SU-DHL-6 (cell line): ENCODE data around the gene SLC6A2.

ENCODE experiments used
- H2AFZ ChIP-seq: fragments of 200-600 bp; sonication (generic); 2 replicates; pipeline ENCODE4 v1.6.1; 2014; ENCODE audit warnings: low read depth, mild to moderate bottlenecking, moderate library complexity, mixed read lengths, antibody characterized with exemption, low read length; ENCODE audit not compliant: severe bottlenecking
- H3F3A ChIP-seq: fragments of 200-600 bp; shearing (Covaris generic); 2 replicates; pipeline ENCODE4 v1.6.0; 2016; ENCODE audit warnings: antibody characterized with exemption, mild to moderate bottlenecking; ENCODE audit not compliant: insufficient read depth
- H3K27ac ChIP-seq: fragments of 200-600 bp; sonication (generic); 2 replicates; pipeline ENCODE4 v1.5.1; 2016; ENCODE audit warnings: low read depth, mild to moderate bottlenecking, low read length, moderate library complexity, mixed read lengths
- H3K27me3 ChIP-seq: fragments of 200-600 bp; sonication (generic), shearing (Covaris generic); 2 replicates; pipeline ENCODE4 v1.6.0; 2014; ENCODE audit warnings: mild to moderate bottlenecking, low read length
- H3K36me3 ChIP-seq: fragments of 200-600 bp; sonication (generic); 2 replicates; pipeline ENCODE4 v1.6.1; 2014; ENCODE audit warnings: mild to moderate bottlenecking, low read length, mixed read lengths
- H3K4me2 ChIP-seq: fragments of 300-600, 200-600 bp; shearing (Covaris generic), sonication (generic); 2 replicates; pipeline ENCODE4 v1.6.0; 2014; ENCODE audit warnings: low read length, low read depth, mild to moderate bottlenecking; ENCODE audit not compliant: poor library complexity, severe bottlenecking
- H3K4me3 ChIP-seq: fragments of 200-600 bp; sonication (generic); 2 replicates; pipeline ENCODE4 v1.5.1; 2014; ENCODE audit warnings: antibody characterized with exemption, low read length, mild to moderate bottlenecking, mixed read lengths; ENCODE audit not compliant: insufficient read depth, poor library complexity, severe bottlenecking
- H3K79me2 ChIP-seq: fragments of 200-600 bp; sonication (generic); 2 replicates; pipeline ENCODE4 v1.6.1; 2014; ENCODE audit warnings: mild to moderate bottlenecking, low read length, moderate library complexity; ENCODE audit not compliant: insufficient read depth
- H3K9ac ChIP-seq: fragments of 200-600 bp; sonication (generic); 2 replicates; pipeline ENCODE4 v1.7.0; 2014; ENCODE audit warnings: mild to moderate bottlenecking, low read length
- H3K9me2 ChIP-seq: fragments of 200-600 bp; sonication (generic); replicated peaks from 2 replicates; pipeline ENCODE4 v1.6.1; 2014; ENCODE audit warnings: low read length; ENCODE audit not compliant: insufficient read depth
- H3K9me3 ChIP-seq: fragments of 200-600 bp; sonication (generic); 2 replicates; pipeline ENCODE4 v1.6.1; 2014; ENCODE audit warnings: low read length, mixed read lengths; ENCODE audit not compliant: insufficient read depth
- H4K20me1 ChIP-seq: fragments of 200-600 bp; sonication (generic); 2 replicates; pipeline ENCODE4 v1.6.1; 2014; ENCODE audit warnings: low read depth, mild to moderate bottlenecking, antibody characterized with exemption, low read length, moderate library complexity, mixed read lengths
- CTCF ChIP-seq: fragments of 200-600 bp; sonication (generic); IDR thresholded peaks from one replicate; pipeline ENCODE4 v1.5.1; 2017; ENCODE audit warnings: antibody characterized with exemption, mild to moderate bottlenecking, low read length, moderate library complexity; ENCODE audit not compliant: insufficient read depth, poor library complexity, severe bottlenecking
- EZH2phosphoT487 ChIP-seq: fragments of 200-600 bp; sonication (generic), shearing (Covaris generic); conservative IDR thresholded peaks from 2 replicates; pipeline ENCODE4 v1.6.1; 2018; ENCODE audit warnings: mild to moderate bottlenecking, antibody characterized with exemption, low read length, moderate library complexity, mixed read lengths

Gene SLC6A2

GRCh38 chr16:55700067-55700466 lies 44.3 kb downstream of the SLC6A2 start:
- Histone ChIP-seq H3K4me3 (no peak overlapping the region), H3K36me3 (no peaks in the 10 kb centered on the region), H3K27ac (no peak overlapping the region), H3F3A (no peaks in the 10 kb centered on the region), H3K9ac (no peak overlapping the region), H3K9me2 (no peaks in the 10 kb centered on the region), H3K27me3 (no peaks in the 10 kb centered on the region), H4K20me1 (no peaks in the 10 kb centered on the region), H3K4me2 (no peak overlapping the region), H3K9me3 (no peaks in the 10 kb centered on the region), H3K79me2 (no peaks in the 10 kb centered on the region), H2AFZ (no peak overlapping the region)
- TF ChIP-seq EZH2phosphoT487: no peak
- TF ChIP-seq CTCF: no peak

GRCh38 chr16:55700961-55701360 lies 45.2 kb downstream of the SLC6A2 start:
- Histone ChIP-seq H3K27ac (no peak overlapping the region), H3F3A (no peaks in the 10 kb centered on the region), H3K9me3 (no peaks in the 10 kb centered on the region), H3K79me2 (no peaks in the 10 kb centered on the region), H3K9me2 (no peaks in the 10 kb centered on the region), H2AFZ (no peak overlapping the region), H3K4me3 (no peak overlapping the region), H3K4me2 (no peak overlapping the region), H3K27me3 (no peaks in the 10 kb centered on the region), H3K9ac (no peak overlapping the region), H4K20me1 (no peaks in the 10 kb centered on the region), H3K36me3 (no peaks in the 10 kb centered on the region)
- TF ChIP-seq CTCF: no peak

GRCh38 chr16:55701442-55702319 lies 45.9 kb downstream of the SLC6A2 start:
- Histone ChIP-seq H3K27me3 (no peaks in the 10 kb centered on the region), H2AFZ (no peak overlapping the region), H3F3A (no peaks in the 10 kb centered on the region), H3K9me3 (no peaks in the 10 kb centered on the region), H3K36me3 (no peaks in the 10 kb centered on the region), H3K79me2 (no peaks in the 10 kb centered on the region), H4K20me1 (no peaks in the 10 kb centered on the region), H3K4me2 (no peak overlapping the region), H3K9ac (no peak overlapping the region), H3K27ac (no peak overlapping the region), H3K4me3 (no peak overlapping the region), H3K9me2 (no peaks in the 10 kb centered on the region)
- TF ChIP-seq EZH2phosphoT487 (no peak), CTCF (peak; percentile 63)
